ENCODE results near the gene DNAJC6. TPM values are rescaled to one million over a fixed set of nuclear protein-coding genes. Genes with fewer than 3 reads are reported as not detected.
A peak's percentile ranks its signal among the peaks of the same experiment; 100 is the strongest.

The DNAJC6 gene
- total RNA-seq, 1 experiment from 2014 or later = 3.1 TPM

GRCh38 chr1:65425006-65425405 is 115.7 kb downstream of the DNAJC6 start:
- no TSS peak for BruUV-seq (replicated peaks)
- Mint-ChIP-seq H3K27ac (ENCODE audit: unreplicated experiment) (peak overlapping the region; percentile 66), H3K9me3 (ENCODE audit: low read depth, unreplicated experiment) (peaks cover 2% of the 10 kb centered on the region), H3K27me3 (ENCODE audit: unreplicated experiment) (no peaks in the 10 kb centered on the region), H3K4me1 (ENCODE audit: low read depth, unreplicated experiment) (peaks cover 31% of the 10 kb centered on the region), H3K4me3 (ENCODE audit: low read depth, unreplicated experiment) (peak overlapping the region; percentile 5), H3K36me3 (ENCODE audit: insufficient read depth, unreplicated experiment) (peaks cover 28% of the 10 kb centered on the region)
- TF ChIP-seq, protein P1, sequence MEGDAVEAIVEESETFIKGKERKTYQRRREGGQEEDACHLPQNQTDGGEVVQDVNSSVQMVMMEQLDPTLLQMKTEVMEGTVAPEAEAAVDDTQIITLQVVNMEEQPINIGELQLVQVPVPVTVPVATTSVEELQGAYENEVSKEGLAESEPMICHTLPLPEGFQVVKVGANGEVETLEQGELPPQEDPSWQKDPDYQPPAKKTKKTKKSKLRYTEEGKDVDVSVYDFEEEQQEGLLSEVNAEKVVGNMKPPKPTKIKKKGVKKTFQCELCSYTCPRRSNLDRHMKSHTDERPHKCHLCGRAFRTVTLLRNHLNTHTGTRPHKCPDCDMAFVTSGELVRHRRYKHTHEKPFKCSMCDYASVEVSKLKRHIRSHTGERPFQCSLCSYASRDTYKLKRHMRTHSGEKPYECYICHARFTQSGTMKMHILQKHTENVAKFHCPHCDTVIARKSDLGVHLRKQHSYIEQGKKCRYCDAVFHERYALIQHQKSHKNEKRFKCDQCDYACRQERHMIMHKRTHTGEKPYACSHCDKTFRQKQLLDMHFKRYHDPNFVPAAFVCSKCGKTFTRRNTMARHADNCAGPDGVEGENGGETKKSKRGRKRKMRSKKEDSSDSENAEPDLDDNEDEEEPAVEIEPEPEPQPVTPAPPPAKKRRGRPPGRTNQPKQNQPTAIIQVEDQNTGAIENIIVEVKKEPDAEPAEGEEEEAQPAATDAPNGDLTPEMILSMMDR (IDR thresholded peaks at IDR 0.05; ENCODE audit: unreplicated experiment) = no peak
- intact Hi-C loops (cut with micrococcal nuclease; ENCODE audit: unreplicated experiment) = loop anchor here (5.0 to 10.0 kb wide), 2 partner anchors 173 to 360 kb away; no protein-coding TSS in a partner anchor
- DNase-seq = no peak
- CTCF ChIA-PET = interaction anchor here (1.0 to 1.5 kb wide), 2 partner anchors 34 to 125 kb away, joined by 3 to 6 read pairs; no protein-coding TSS in a partner anchor

DNA sequence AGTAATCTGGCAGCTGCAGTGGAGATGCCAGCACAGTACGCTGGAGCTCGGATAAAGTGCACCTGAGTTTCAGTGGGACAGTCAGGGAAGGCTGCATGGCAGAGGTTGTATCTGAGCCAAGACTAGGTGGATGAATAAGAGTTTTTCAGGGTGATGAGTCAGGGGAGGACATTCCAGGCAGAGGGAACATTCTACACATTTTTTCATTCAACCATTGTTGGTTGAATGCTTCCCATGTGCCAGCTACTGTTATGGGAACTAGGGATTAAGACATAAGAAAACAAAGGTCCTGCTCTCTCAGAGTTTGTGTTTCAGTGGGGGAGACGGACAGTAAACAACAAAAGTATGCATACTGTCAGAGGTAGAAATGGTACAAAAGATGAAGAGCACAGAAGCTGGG is 116.4 kb downstream of the DNAJC6 start:
- Mint-ChIP-seq H3K27ac (ENCODE audit: unreplicated experiment) (peak overlapping the region; percentile 66), H3K36me3 (ENCODE audit: insufficient read depth, unreplicated experiment) (peaks cover 28% of the 10 kb centered on the region), H3K4me1 (ENCODE audit: low read depth, unreplicated experiment) (peaks cover 37% of the 10 kb centered on the region), H3K9me3 (ENCODE audit: low read depth, unreplicated experiment) (peaks cover 2% of the 10 kb centered on the region), H3K4me3 (ENCODE audit: low read depth, unreplicated experiment) (peak overlapping the region; percentile 5), H3K27me3 (ENCODE audit: unreplicated experiment) (no peaks in the 10 kb centered on the region)
- peak; percentile 21 for DNase-seq
- TF ChIP-seq, protein P1 (IDR thresholded peaks at IDR 0.05; ENCODE audit: unreplicated experiment) = no peak
- BruUV-seq (replicated peaks) = no TSS peak
- CTCF ChIA-PET = no interaction called here
- intact Hi-C loops (cut with micrococcal nuclease; ENCODE audit: unreplicated experiment) = loop anchor here (5.0 to 10.0 kb wide), 2 partner anchors 173 to 361 kb away; no protein-coding TSS in a partner anchor

GRCh38 chr1:65429078-65429477 is 119.7 kb downstream of the DNAJC6 start:
- intact Hi-C loops (cut with micrococcal nuclease; ENCODE audit: unreplicated experiment) = loop anchor here (5.0 to 10.0 kb wide), 2 partner anchors 177 to 364 kb away; no protein-coding TSS in a partner anchor
- CTCF ChIA-PET = no interaction called here
- H3K9me3 Mint-ChIP-seq (ENCODE audit: low read depth, unreplicated experiment) = peaks cover 2% of the 10 kb centered on the region
- H3K4me1 Mint-ChIP-seq (ENCODE audit: low read depth, unreplicated experiment) = peaks cover 42% of the 10 kb centered on the region
- no peak for DNase-seq
- no peak overlapping the region for H3K27ac Mint-ChIP-seq (ENCODE audit: unreplicated experiment)
- BruUV-seq (replicated peaks) = no TSS peak
- H3K27me3 Mint-ChIP-seq (ENCODE audit: unreplicated experiment) = no peaks in the 10 kb centered on the region
- TF ChIP-seq, protein P1 (IDR thresholded peaks at IDR 0.05; ENCODE audit: unreplicated experiment) = no peak
- no peak overlapping the region for H3K4me3 Mint-ChIP-seq (ENCODE audit: low read depth, unreplicated experiment)
- peaks cover 33% of the 10 kb centered on the region for H3K36me3 Mint-ChIP-seq (ENCODE audit: insufficient read depth, unreplicated experiment)

DNA sequence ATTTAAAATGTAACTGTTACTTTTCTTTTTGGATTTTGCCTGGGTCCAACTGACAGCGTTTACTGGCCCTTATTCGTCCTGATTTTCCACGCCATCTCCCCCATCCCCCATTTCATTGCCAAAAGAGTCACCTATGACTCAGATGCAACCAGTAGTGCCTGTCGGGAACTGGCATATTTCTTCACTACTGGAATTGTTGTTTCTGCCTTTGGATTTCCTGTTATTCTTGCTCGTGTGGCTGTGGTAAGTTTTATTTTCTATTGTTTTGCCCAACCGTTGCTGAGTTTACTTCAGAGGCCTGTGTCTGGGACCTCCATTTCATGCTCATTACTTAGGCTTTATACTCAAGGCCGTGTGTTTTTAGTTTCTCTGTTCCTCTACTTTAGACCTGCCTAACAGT is 120.5 kb downstream of the DNAJC6 start:
- DNase-seq = peak; percentile 32
- intact Hi-C loops (cut with micrococcal nuclease; ENCODE audit: unreplicated experiment) = loop anchor here (1.0 to 10.0 kb wide), 4 partner anchors 178 to 365 kb away; no protein-coding TSS in a partner anchor
- peak overlapping the region; percentile 57 for H3K27ac Mint-ChIP-seq (ENCODE audit: unreplicated experiment)
- H3K9me3 Mint-ChIP-seq (ENCODE audit: low read depth, unreplicated experiment) = peaks cover 2% of the 10 kb centered on the region
- H3K4me3 Mint-ChIP-seq (ENCODE audit: low read depth, unreplicated experiment) = no peak overlapping the region
- CTCF ChIA-PET = no interaction called here
- peaks cover 29% of the 10 kb centered on the region for H3K36me3 Mint-ChIP-seq (ENCODE audit: insufficient read depth, unreplicated experiment)
- peaks cover 42% of the 10 kb centered on the region for H3K4me1 Mint-ChIP-seq (ENCODE audit: low read depth, unreplicated experiment)
- no TSS peak for BruUV-seq (replicated peaks)
- H3K27me3 Mint-ChIP-seq (ENCODE audit: unreplicated experiment) = no peaks in the 10 kb centered on the region
- TF ChIP-seq, protein P1 (IDR thresholded peaks at IDR 0.05; ENCODE audit: unreplicated experiment) = no peak

Data from Calu3 (cell line).